Smooth muscle cell (in vitro differentiated cells): ENCODE measurements around the gene HIBADH. TPM values are rescaled to one million over a fixed set of nuclear protein-coding genes. Genes with fewer than 3 reads are reported as not detected.
"Not testable (repeated sequence)": the region's sequence is repeated elsewhere in the genome, so short reads cannot be mapped to it uniquely, and the experiment has no call there.

Experiments used
- DNase-seq: peaks from one replicate; lab custom pipeline; 2025; ENCODE audit not compliant: unreplicated experiment; lab: John Stamatoyannopoulos, UW
- H2AFZ ChIP-seq: fragments of 200-600 bp; sonication (generic); 2 replicates; pipeline ENCODE4 v1.6.0; 2016; ENCODE audit warnings: antibody characterized with exemption, low read depth, mild to moderate bottlenecking
- H3F3A ChIP-seq: fragments of 200-600 bp; sonication (generic); 2 replicates; pipeline ENCODE4 v1.6.0; 2017; ENCODE audit warnings: antibody characterized with exemption, low read depth
- H3K27ac ChIP-seq: fragments of 200-600 bp; sonication (generic); 2 replicates; pipeline ENCODE4 v1.5.1; 2016; ENCODE audit warnings: low read depth, mild to moderate bottlenecking
- H3K27me3 ChIP-seq: fragments of 200-600 bp; sonication (generic); 2 replicates; pipeline ENCODE4 v1.6.1; 2016; ENCODE audit warnings: low read depth, mild to moderate bottlenecking
- H3K36me3 ChIP-seq: fragments of 200-600 bp; sonication (generic); 2 replicates; pipeline ENCODE4 v1.5.1; 2016; ENCODE audit warnings: low read depth
- H3K4me1 ChIP-seq: fragments of 200-600 bp; sonication (generic); 2 replicates; pipeline ENCODE4 v1.5.1; 2016; ENCODE audit warnings: low read depth
- H3K4me2 ChIP-seq: fragments of 200-600 bp; sonication (generic); 2 replicates; pipeline ENCODE4 v1.6.0; 2016; ENCODE audit warnings: mild to moderate bottlenecking
- H3K4me3 ChIP-seq: fragments of 200-600 bp; sonication (generic); 2 replicates; pipeline ENCODE4 v1.5.1; 2016; ENCODE audit warnings: mild to moderate bottlenecking
- H3K79me2 ChIP-seq: fragments of 200-600 bp; sonication (generic); 2 replicates; pipeline ENCODE4 v1.6.0; 2016; ENCODE audit warnings: low read depth, mild to moderate bottlenecking
- H3K9ac ChIP-seq: fragments of 200-600 bp; sonication (generic); 2 replicates; pipeline ENCODE4 v1.6.0; 2016; ENCODE audit warnings: low read depth
- H3K9me3 ChIP-seq: fragments of 200-600 bp; sonication (generic); replicated peaks from 2 replicates; pipeline ENCODE4 v1.5.1; 2016; ENCODE audit warnings: low read depth
- H4K20me1 ChIP-seq: fragments of 200-600 bp; sonication (generic); 2 replicates; pipeline ENCODE4 v1.6.0; 2016; ENCODE audit warnings: low read depth
- CTCF ChIP-seq: fragments of 200-600 bp; sonication (generic); IDR thresholded peaks from 2 replicates; pipeline ENCODE4 v1.5.1; 2017; ENCODE audit warnings: borderline replicate concordance, mild to moderate bottlenecking, antibody characterized with exemption; ENCODE audit not compliant: insufficient read depth, poor library complexity, severe bottlenecking
- WGBS: methylation state at CpG from one replicate; pipeline ENCODE4 v1.1.7; 2016; ENCODE audit warnings: low lambda C conversion rate; 5-methylcytosine and 5-hydroxymethylcytosine counted together
- polyA plus RNA-seq: library from polyadenylated mRNA; unstranded; fragments of >200 nt; fragmentation: Nextera tagmentation; extraction: Ambion mirVana; gene quantifications from 2 replicates; pipeline ENCODE4 v1.2.1, GENCODE V29; 2016
- total RNA-seq: library from RNA; depleted of rRNA; stranded (reverse); fragments of >200 nt; gene quantifications from 2 replicates; pipeline ENCODE4 v1.2.3, GENCODE V29; 2014

HIBADH gene
- total and polyA plus RNA-seq, 2 experiments from 2014 or later, result 16.1 to 24.4 TPM

- DNase-seq, result no peak
- H3K4me1 ChIP-seq, result peaks cover 29% of the 10 kb centered on the region
- no peaks in the 10 kb centered on the region for H3K9me3 ChIP-seq
- H3K9ac ChIP-seq, result no peak overlapping the region
- no peak overlapping the region for H3K4me2 ChIP-seq
- no peak overlapping the region for H2AFZ ChIP-seq
- H3F3A ChIP-seq, result no peaks in the 10 kb centered on the region
- no peaks in the 10 kb centered on the region for H4K20me1 ChIP-seq
- WGBS, result 89% methylated on average over 4 of the region's 4 CpGs
- no peaks in the 10 kb centered on the region for H3K36me3 ChIP-seq
- peaks cover 10% of the 10 kb centered on the region for H3K79me2 ChIP-seq
- no peak overlapping the region for H3K27ac ChIP-seq
- H3K4me3 ChIP-seq, result no peak overlapping the region
- no peak for TF ChIP-seq CTCF
- H3K27me3 ChIP-seq, result no peaks in the 10 kb centered on the region
Observed at GRCh38 chr7:27641581-27642230, 21.0 kb downstream of the HIBADH start.

- H2AFZ ChIP-seq, result no peak overlapping the region
- no peaks in the 10 kb centered on the region for H3F3A ChIP-seq
- H3K4me1 ChIP-seq, result peaks cover 34% of the 10 kb centered on the region
- H3K27me3 ChIP-seq, result no peaks in the 10 kb centered on the region
- no peak overlapping the region for H3K9ac ChIP-seq
- H3K4me3 ChIP-seq, result no peak overlapping the region
- H3K27ac ChIP-seq, result no peak overlapping the region
- TF ChIP-seq CTCF, result no peak
- no peak for DNase-seq
- no peaks in the 10 kb centered on the region for H4K20me1 ChIP-seq
- H3K4me2 ChIP-seq, result peak overlapping the region; percentile 16
- 51% methylated on average over 5 of the region's 5 CpGs for WGBS
- H3K36me3 ChIP-seq, result no peaks in the 10 kb centered on the region
- H3K79me2 ChIP-seq, result peaks cover 6% of the 10 kb centered on the region
- H3K9me3 ChIP-seq, result no peaks in the 10 kb centered on the region
Observed at GRCh38 chr7:27640884-27641574, 21.7 kb downstream of the HIBADH start.

- TF ChIP-seq CTCF, result no peak
- H3K9me3 ChIP-seq, result no peaks in the 10 kb centered on the region
- no peaks in the 10 kb centered on the region for H3K27me3 ChIP-seq
- no peak overlapping the region for H2AFZ ChIP-seq
- WGBS, result 95% methylated on average over 6 of the region's 6 CpGs
- H3K9ac ChIP-seq, result no peak overlapping the region
- DNase-seq, result no peak
- no peak overlapping the region for H3K27ac ChIP-seq
- no peaks in the 10 kb centered on the region for H3K36me3 ChIP-seq
- no peaks in the 10 kb centered on the region for H4K20me1 ChIP-seq
- peaks cover 45% of the 10 kb centered on the region for H3K4me1 ChIP-seq
- no peak overlapping the region for H3K4me3 ChIP-seq
- no peaks in the 10 kb centered on the region for H3F3A ChIP-seq
- H3K4me2 ChIP-seq, result no peak overlapping the region
- peaks cover 6% of the 10 kb centered on the region for H3K79me2 ChIP-seq
Observed at GRCh38 chr7:27639851-27640250, 22.8 kb downstream of the HIBADH start.

GRCh38 chr7:27639048-27639447 lies 23.6 kb downstream of the HIBADH start:
- not testable (repeated sequence) for H3K9me3 ChIP-seq, H3K4me2 ChIP-seq, H2AFZ ChIP-seq, H3K36me3 ChIP-seq, H4K20me1 ChIP-seq, H3K79me2 ChIP-seq, H3F3A ChIP-seq, H3K4me3 ChIP-seq, H3K27ac ChIP-seq, DNase-seq, H3K9ac ChIP-seq, H3K27me3 ChIP-seq
- WGBS, result 96% methylated on average over 1 of the region's 1 CpG
- peaks cover 52% of the 10 kb centered on the region for H3K4me1 ChIP-seq
